ENCODE results near the gene ADAMTS6.
A peak's percentile ranks its signal among the peaks of the same experiment; 100 is the strongest.

ADAMTS6 gene

DNA sequence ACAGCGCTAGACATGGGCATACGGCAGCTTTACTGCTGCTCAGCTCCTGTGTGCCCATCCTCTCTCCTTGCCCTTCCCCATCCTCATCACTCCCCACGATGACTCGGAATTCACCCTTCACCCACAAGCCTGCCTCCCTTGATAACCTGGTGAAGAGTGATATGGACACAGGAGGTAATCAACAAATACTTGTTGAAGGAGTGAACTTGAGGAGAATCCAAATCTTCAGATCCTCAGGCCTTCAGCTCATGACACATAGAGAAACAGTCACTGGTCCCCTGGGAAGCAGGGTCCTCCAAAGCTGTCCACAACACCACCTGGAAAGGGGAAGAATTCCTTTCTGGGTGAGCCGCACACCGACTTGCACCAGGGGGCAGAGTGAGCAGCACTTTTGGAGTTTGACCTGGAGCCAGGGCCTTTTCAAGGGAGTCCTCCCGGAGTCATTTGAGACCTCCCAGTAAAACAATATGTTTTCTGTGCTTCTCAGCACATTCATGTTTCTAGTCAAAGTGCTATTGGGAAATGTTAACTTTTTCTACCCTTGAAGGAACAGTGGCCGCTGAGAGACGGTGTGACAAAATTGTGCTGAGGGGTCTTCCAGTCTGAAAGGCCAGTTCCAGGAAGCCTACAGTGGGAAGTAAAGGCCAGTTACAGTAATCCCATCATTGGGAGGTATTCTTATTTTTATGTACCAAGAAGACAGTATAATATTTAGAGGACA, 380.6 kb downstream of the ADAMTS6 start:
- Histone ChIP-seq H3K27ac (ENCODE audit: low read depth, low read length) (no peak overlapping the region), H3K9me3 (ENCODE audit: insufficient read depth, low read length) (no peaks in the 10 kb centered on the region), H3K9me2 (replicated peaks; ENCODE audit: insufficient read depth, low read length) (no peaks in the 10 kb centered on the region), H3K4me3 (ENCODE audit: insufficient read depth, low read length, poor library complexity, severe bottlenecking) (no peak overlapping the region), H3F3A (ENCODE audit: insufficient read depth) (no peaks in the 10 kb centered on the region), H3K27me3 (ENCODE audit: low read length) (no peaks in the 10 kb centered on the region), H3K4me2 (ENCODE audit: low read depth, low read length, poor library complexity, severe bottlenecking) (no peak overlapping the region), H3K9ac (ENCODE audit: low read length) (no peak overlapping the region), H3K36me3 (ENCODE audit: low read length) (no peaks in the 10 kb centered on the region), H4K20me1 (ENCODE audit: low read depth, low read length) (no peaks in the 10 kb centered on the region), H3K79me2 (ENCODE audit: insufficient read depth, low read length) (no peaks in the 10 kb centered on the region), H2AFZ (ENCODE audit: low read depth, low read length, severe bottlenecking) (no peak overlapping the region)
- no peak for TF ChIP-seq EZH2phosphoT487 (conservative IDR thresholded peaks at IDR 0.05; ENCODE audit: low read length)
- TF ChIP-seq, protein P1, sequence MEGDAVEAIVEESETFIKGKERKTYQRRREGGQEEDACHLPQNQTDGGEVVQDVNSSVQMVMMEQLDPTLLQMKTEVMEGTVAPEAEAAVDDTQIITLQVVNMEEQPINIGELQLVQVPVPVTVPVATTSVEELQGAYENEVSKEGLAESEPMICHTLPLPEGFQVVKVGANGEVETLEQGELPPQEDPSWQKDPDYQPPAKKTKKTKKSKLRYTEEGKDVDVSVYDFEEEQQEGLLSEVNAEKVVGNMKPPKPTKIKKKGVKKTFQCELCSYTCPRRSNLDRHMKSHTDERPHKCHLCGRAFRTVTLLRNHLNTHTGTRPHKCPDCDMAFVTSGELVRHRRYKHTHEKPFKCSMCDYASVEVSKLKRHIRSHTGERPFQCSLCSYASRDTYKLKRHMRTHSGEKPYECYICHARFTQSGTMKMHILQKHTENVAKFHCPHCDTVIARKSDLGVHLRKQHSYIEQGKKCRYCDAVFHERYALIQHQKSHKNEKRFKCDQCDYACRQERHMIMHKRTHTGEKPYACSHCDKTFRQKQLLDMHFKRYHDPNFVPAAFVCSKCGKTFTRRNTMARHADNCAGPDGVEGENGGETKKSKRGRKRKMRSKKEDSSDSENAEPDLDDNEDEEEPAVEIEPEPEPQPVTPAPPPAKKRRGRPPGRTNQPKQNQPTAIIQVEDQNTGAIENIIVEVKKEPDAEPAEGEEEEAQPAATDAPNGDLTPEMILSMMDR (IDR thresholded peaks at IDR 0.05; ENCODE audit: insufficient read depth, low read length, poor library complexity, severe bottlenecking): peak; percentile 26

All from SU-DHL-6 (cell line).